Osteoblast (primary cell): ENCODE measurements around the gene FBLN1. TPM values are rescaled to one million over a fixed set of nuclear protein-coding genes. Genes with fewer than 3 reads are reported as not detected.

Experiments
- DNase-seq: peaks from one replicate; pipeline ENCODE4 v3.0.0; 2011; ENCODE audit warnings: low spot score, mixed read lengths; ENCODE audit not compliant: insufficient read length; ENCODE audit errors: missing footprints
- H2AFZ ChIP-seq: 2 replicates; pipeline ENCODE4 v1.6.0; 2011; ENCODE audit warnings: mild to moderate bottlenecking, low read length
- H3K27ac ChIP-seq: 2 replicates; pipeline ENCODE4 v1.5.1; 2011; ENCODE audit warnings: mild to moderate bottlenecking, low read depth, low read length, moderate library complexity
- H3K27me3 ChIP-seq: 2 replicates; pipeline ENCODE4 v1.6.0; 2012; ENCODE audit warnings: mild to moderate bottlenecking, control low read depth, inconsistent platforms, low read length, moderate library complexity; ENCODE audit not compliant: insufficient read depth
- H3K36me3 ChIP-seq: 2 replicates; pipeline ENCODE4 v1.5.1; 2011; ENCODE audit warnings: mild to moderate bottlenecking, low read length, control low read depth, moderate library complexity; ENCODE audit not compliant: insufficient read depth
- H3K4me1 ChIP-seq: 2 replicates; pipeline ENCODE4 v1.5.1; 2011; ENCODE audit warnings: mild to moderate bottlenecking, low read length, control low read depth, moderate library complexity; ENCODE audit not compliant: insufficient read depth
- H3K4me2 ChIP-seq: 2 replicates; pipeline ENCODE4 v1.6.0; 2011; ENCODE audit warnings: mild to moderate bottlenecking, low read length; ENCODE audit not compliant: insufficient read depth
- H3K4me3 ChIP-seq: fragments of 200-600 bp; sonication (generic); 3 replicates; pipeline ENCODE4 v1.5.1; 2012; ENCODE audit warnings: mild to moderate bottlenecking, low read length, inconsistent platforms; ENCODE audit not compliant: insufficient read depth
- H3K79me2 ChIP-seq: 2 replicates; pipeline ENCODE4 v1.6.0; 2012; ENCODE audit warnings: mild to moderate bottlenecking, low read length, control low read depth, inconsistent platforms; ENCODE audit not compliant: insufficient read depth
- H3K9me3 ChIP-seq: 2 replicates; pipeline ENCODE4 v1.5.1; 2011; ENCODE audit warnings: low read depth, low read length, control low read depth
- H4K20me1 ChIP-seq: 2 replicates; pipeline ENCODE4 v1.6.0; 2012; ENCODE audit warnings: mild to moderate bottlenecking, low read length, control low read depth; ENCODE audit not compliant: insufficient read depth
- CTCF ChIP-seq: IDR thresholded peaks from 2 replicates; pipeline ENCODE4 v1.5.1; 2011; ENCODE audit warnings: mild to moderate bottlenecking, low read depth, low read length, moderate library complexity; ENCODE audit errors: extremely low read depth
- total RNA-seq: library from RNA; depleted of rRNA; stranded (reverse); fragments of >200 nt; gene quantifications from 2 replicates; pipeline ENCODE4 v1.2.3, GENCODE V29; 2012

FBLN1 gene
- total RNA-seq, 1 donor = 88.3 TPM

- DNase-seq = peak; percentile 37
- H3K4me1 ChIP-seq = peaks cover 45% of the 10 kb centered on the region
- H4K20me1 ChIP-seq = peaks cover 2% of the 10 kb centered on the region
- no peak overlapping the region for H3K4me2 ChIP-seq
- no peak for TF ChIP-seq CTCF
- H3K27ac ChIP-seq = no peak overlapping the region
- no peaks in the 10 kb centered on the region for H3K79me2 ChIP-seq
- H3K27me3 ChIP-seq = no peaks in the 10 kb centered on the region
- peaks cover 11% of the 10 kb centered on the region for H3K36me3 ChIP-seq
- H3K4me3 ChIP-seq = no peak overlapping the region
- no peaks in the 10 kb centered on the region for H3K9me3 ChIP-seq
- H2AFZ ChIP-seq = no peak overlapping the region
Observed at GRCh38 chr22:45550416-45550815, 47.7 kb downstream of the FBLN1 start.

- Histone ChIP-seq H3K27ac (no peak overlapping the region), H3K36me3 (peaks cover 11% of the 10 kb centered on the region), H3K4me3 (no peak overlapping the region), H3K9me3 (no peaks in the 10 kb centered on the region), H3K27me3 (no peaks in the 10 kb centered on the region), H4K20me1 (peaks cover 2% of the 10 kb centered on the region), H3K4me1 (peaks cover 45% of the 10 kb centered on the region), H2AFZ (no peak overlapping the region), H3K4me2 (no peak overlapping the region), H3K79me2 (no peaks in the 10 kb centered on the region)
- DNase-seq = peak; percentile 32
- TF ChIP-seq CTCF = no peak
Observed at GRCh38 chr22:45550891-45551290, 48.2 kb downstream of the FBLN1 start.

GRCh38 chr22:45551310-45552016 is 48.8 kb downstream of the FBLN1 start:
- no peaks in the 10 kb centered on the region for H3K79me2 ChIP-seq
- H3K4me2 ChIP-seq = no peak overlapping the region
- H3K27ac ChIP-seq = no peak overlapping the region
- peaks cover 11% of the 10 kb centered on the region for H3K36me3 ChIP-seq
- no peaks in the 10 kb centered on the region for H3K9me3 ChIP-seq
- no peak overlapping the region for H2AFZ ChIP-seq
- peaks cover 2% of the 10 kb centered on the region for H4K20me1 ChIP-seq
- H3K4me3 ChIP-seq = no peak overlapping the region
- no peak for TF ChIP-seq CTCF
- peak; percentile 45 for DNase-seq
- peaks cover 45% of the 10 kb centered on the region for H3K4me1 ChIP-seq
- H3K27me3 ChIP-seq = no peaks in the 10 kb centered on the region

- DNase-seq = peak; percentile 66
- H3K27me3 ChIP-seq = no peaks in the 10 kb centered on the region
- no peak for TF ChIP-seq CTCF
- H3K4me3 ChIP-seq = no peak overlapping the region
- peaks cover 2% of the 10 kb centered on the region for H4K20me1 ChIP-seq
- H3K27ac ChIP-seq = peak overlapping the region; percentile 80
- no peak overlapping the region for H2AFZ ChIP-seq
- peaks cover 11% of the 10 kb centered on the region for H3K36me3 ChIP-seq
- peaks cover 45% of the 10 kb centered on the region for H3K4me1 ChIP-seq
- no peaks in the 10 kb centered on the region for H3K9me3 ChIP-seq
- peak overlapping the region; percentile 58 for H3K4me2 ChIP-seq
- H3K79me2 ChIP-seq = no peaks in the 10 kb centered on the region
Observed at GRCh38 chr22:45552017-45552411, 49.3 kb downstream of the FBLN1 start.
